Fibroblast of skin of left quadriceps (primary cell): ENCODE results near the gene SLX9.

Experiments used
- DNase-seq, 2 experiments: peaks; one replicate each; pipeline ENCODE4 v3.0.0-alpha.2; 2013; ENCODE audit warnings: low read depth in 2 of 2

The SLX9 gene

DNA sequence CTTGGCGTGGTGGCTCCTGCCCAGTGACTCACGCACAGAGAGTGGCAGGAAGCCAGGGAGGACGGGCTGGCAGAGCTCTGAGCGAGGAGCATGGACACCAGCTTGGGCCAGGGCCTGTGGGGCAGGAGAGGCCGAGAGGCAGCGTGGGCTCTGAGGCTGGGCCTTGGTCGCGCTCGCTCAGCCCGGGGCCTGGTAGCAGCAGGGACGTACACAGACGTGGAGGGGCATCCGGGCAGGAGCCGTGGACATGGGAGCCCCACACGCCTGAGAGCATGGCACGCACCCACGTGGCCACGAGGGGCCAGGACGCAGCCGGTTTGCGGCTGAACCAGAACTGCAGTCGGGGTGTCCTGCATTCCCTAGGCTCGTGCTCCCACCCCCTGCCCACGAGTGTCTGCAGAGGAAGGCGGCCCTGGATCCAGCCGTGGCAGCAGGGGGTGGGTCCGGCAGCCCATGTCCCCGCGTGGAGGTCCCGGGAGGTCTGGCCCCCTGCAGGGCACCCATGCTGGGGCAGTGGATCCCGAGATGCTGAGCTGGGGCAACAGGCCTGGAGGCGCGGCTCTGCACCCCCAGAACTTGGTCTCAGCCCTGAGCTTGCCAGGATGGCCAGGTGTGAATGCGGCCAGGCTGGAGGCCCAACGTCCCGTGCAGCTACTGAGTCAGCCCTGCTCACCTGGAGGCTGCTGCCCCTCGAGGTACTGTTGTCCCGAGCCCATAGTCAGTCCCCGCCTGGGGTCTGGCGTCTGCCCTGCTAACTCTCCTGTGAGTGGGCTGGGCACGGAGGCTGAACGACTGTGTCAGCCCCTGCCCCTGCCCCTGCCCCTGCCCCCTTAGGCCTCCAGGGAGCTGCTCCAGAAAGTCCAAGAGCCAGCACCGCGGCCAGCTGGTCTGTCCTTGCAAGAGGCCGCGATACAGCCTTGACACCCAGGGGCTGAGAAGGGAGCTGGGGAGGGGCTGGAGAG lies 61.6 kb downstream of the SLX9 start:
- no peak for DNase-seq

DNA sequence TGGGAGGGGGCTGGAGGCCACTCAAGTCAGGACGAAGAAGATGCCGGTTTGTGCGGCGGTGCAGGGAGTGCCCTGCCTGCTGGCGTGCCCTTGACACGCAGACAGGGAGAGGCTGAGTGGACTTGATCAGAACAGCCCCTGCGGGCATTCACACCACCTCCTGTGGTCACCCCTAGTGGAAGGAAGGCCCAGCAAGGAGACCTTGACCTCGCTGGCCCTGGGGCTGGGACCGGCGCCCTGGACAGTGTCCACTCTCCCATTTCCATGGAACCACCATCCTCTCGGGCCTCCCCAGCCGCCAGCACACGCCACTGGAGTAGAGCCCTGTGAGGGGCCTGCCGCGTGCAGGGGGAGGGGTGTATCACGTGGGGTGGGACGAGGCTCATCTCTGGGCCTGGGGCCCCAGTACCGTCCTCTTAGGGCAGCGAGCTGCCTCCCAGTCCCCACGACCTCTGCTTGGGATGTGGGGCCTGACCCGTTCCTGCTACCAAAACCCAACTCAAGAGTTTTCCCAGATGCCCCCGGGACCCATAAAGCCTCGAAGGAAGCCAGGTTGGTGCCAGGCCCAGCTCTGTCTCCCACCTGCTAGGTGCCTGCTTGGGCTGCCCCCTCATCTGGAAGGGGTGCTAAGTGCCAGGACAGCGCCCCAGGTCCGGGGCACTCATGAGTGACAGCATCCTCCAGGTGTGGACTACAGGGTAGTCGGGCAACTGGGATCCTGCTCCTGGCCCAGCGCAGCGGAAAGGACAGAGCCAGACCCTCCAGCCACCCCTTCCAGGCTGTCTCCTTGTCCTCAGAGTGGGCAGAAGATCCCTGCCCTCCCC lies 62.8 kb downstream of the SLX9 start:
- no peak for DNase-seq

GRCh38 chr21:45003331-45004058 lies 63.7 kb downstream of the SLX9 start:
- DNase-seq, result no peak

DNA sequence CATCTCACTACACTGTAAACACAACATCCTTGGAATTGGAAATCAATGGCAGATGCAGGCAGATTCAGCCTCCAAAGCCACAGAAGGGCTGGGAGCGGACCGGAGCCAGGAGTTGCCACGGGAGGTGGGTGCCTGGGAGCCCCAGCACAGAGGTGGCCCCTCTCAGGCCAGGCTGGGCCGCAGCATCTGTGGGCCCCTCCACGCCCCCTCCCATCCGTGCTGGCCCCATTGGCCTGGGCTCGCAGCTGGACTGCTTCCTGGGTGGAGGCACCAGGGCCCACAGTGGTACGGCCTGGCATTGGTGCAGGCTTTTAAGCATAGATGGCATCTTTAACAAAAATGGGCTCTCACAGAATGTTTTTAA lies 64.2 kb downstream of the SLX9 start:
- no peak for DNase-seq

GRCh38 chr21:45004481-45005247 lies 64.8 kb downstream of the SLX9 start:
- no peak for DNase-seq

GRCh38 chr21:45006536-45007095 lies 66.8 kb downstream of the SLX9 start:
- DNase-seq, result no peak

GRCh38 chr21:45009616-45010015 lies 69.8 kb downstream of the SLX9 start:
- no peak for DNase-seq

GRCh38 chr21:45010096-45010495 lies 70.3 kb downstream of the SLX9 start:
- no peak for DNase-seq

DNA sequence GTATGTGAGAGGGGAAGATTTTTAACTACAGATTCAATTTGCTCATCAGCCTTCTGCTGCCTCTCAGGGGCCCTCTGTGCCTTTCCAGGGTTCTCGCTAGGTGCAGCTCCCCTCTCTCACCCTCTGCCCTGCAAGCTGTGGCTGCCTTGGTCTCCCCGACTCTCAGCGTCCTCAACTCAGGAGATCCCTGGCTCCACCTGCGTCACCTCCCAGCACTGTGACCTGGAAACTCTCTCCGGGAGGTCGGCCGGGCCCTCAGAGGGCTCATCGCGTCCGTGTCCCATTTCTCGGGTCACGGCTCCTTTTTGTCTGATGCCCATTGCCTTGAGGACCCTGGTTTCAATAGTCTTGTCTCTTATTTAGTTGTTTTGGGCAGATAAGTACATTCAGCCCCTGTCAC lies 71.0 kb downstream of the SLX9 start:
- no peak for DNase-seq

DNA sequence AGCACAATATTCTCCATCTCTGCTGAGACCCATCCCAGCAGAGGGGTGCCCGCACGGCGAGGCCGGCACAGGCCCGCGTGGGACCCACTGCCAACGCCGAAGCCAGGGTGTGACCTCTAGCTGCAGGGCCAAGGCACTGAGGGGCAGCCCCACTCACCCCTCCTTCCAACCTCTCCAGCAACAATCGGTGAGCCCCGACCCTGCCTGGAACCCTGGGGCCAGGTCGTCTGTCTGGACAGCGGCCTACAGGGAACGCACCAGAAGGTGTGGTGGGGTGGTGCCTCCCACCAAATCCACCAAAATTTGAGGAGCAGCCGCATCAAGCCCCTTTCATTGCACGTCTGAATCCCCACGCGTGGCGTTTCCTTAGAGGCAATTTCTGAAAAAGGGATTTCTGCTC lies 71.6 kb downstream of the SLX9 start:
- no peak for DNase-seq

- peak; percentile 93 for DNase-seq
Observed at GRCh38 chr21:45011911-45012661, 72.3 kb downstream of the SLX9 start.

DNA sequence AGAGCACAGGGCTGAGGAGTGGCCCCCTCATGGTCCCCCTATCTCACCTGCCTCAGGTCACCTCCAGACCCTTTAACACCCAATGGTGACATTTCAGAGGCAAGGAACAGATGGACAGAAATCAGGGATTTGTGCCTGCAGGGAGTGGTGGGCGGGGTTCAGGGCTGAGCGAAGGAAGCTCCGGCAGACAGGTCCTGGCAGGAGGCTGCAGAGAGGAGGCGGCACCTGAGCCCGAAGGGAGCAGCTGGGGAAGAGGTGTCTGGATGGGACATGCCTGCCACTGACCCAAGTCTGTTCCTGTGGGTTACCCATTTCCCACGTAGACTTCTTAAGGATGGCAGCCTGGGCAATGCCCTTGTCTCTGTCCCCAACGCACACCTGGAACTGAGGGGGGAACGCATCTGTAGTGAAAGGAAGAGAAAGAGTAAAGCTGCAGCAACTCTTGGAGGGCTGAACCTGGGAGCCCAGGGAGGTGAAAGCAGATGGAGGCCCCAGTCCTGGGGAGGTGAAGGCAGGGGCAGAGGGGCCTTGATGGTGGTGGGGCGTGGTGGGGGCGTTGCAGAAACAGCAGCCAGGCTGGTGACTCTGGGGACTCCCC lies 72.9 kb downstream of the SLX9 start:
- DNase-seq, result no peak

GRCh38 chr21:45013260-45013841 lies 73.5 kb downstream of the SLX9 start:
- no peak for DNase-seq

GRCh38 chr21:45014747-45015468 lies 75.1 kb downstream of the SLX9 start:
- DNase-seq, result no peak

DNA sequence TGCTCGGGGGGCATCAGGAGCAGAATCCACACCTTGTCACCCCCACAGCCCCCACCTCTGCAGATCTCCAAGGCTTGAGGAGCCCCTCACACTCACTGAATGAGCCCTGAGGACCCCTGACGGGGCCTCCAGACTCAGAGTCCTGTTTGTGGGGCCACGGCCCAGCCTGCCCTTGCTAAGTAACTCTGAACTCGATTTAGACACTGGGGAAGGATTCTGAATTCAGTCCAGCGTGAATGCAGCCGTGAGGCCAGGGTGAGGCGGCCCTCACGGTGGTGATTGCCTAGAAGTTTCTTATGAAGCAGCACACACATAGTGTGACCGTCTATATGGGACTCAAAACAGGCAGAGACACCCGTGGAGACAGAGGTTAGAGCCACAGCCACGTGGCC lies 75.6 kb downstream of the SLX9 start:
- DNase-seq, result no peak

- no peak for DNase-seq
Observed at GRCh38 chr21:45016031-45016405, 76.2 kb downstream of the SLX9 start.

- no peak for DNase-seq
Observed at GRCh38 chr21:45016406-45017038, 76.7 kb downstream of the SLX9 start.
